WTC11 (cell line): ENCODE data around the gene ALCAM. TPM values are rescaled to one million over a fixed set of nuclear protein-coding genes. Genes with fewer than 3 reads are reported as not detected.

Source experiments
- ATAC-seq: fragments of 200-7000 bp; cut with Tn5 transposase; 2 replicates; pipeline ENCODE4 v1.10.0; 2021; ENCODE audit warnings: mild to moderate bottlenecking, moderate library complexity
- CTCF ChIA-PET: fragments of 300-600 bp; sonication (Branson Sonifier 250); formaldehyde crosslinking; loops from one replicate; lab custom pipeline; 2021; ENCODE audit warnings: antibody characterized with exemption; lab: Charles Lee
- POLR2A ChIA-PET: fragments of 350-600 bp; sonication (Branson Sonifier 250); formaldehyde crosslinking; loops from one replicate; lab custom pipeline; 2021; ENCODE audit warnings: antibody characterized with exemption; lab: Charles Lee
- DNase-seq: peaks from one replicate; pipeline ENCODE4 v3.0.0; 2021; ENCODE audit warnings: low spot score
- H3K27ac Mint-ChIP-seq: 2 replicates; pipeline ENCODE4 v1.8.0; 2021; ENCODE audit warnings: mixed read lengths
- H3K27me3 Mint-ChIP-seq: 2 replicates; pipeline ENCODE4 v1.8.0; 2021; ENCODE audit warnings: low read depth, mild to moderate bottlenecking, moderate library complexity, mixed read lengths
- H3K36me3 Mint-ChIP-seq: 2 replicates; pipeline ENCODE4 v1.8.0; 2021; ENCODE audit warnings: mixed read lengths
- H3K4me1 Mint-ChIP-seq: 2 replicates; pipeline ENCODE4 v1.8.0; 2022; ENCODE audit warnings: mixed read lengths
- H3K4me3 Mint-ChIP-seq: 2 replicates; pipeline ENCODE4 v1.8.0; 2021; ENCODE audit warnings: mild to moderate bottlenecking, moderate library complexity, mixed read lengths
- H3K9me3 Mint-ChIP-seq: 2 replicates; pipeline ENCODE4 v1.8.0; 2021; ENCODE audit warnings: mixed read lengths
- ATF2 ChIP-seq: sonication (generic); formaldehyde crosslinking; IDR thresholded peaks from 2 replicates; pipeline ENCODE4 v1.8.1; 2022; ENCODE audit warnings: low read depth, missing genetic modification reagents, borderline replicate concordance
- ATF3 ChIP-seq: sonication (generic); formaldehyde crosslinking; conservative IDR thresholded peaks from 2 replicates; pipeline ENCODE4 v1.8.1; 2022; ENCODE audit warnings: mild to moderate bottlenecking, missing genetic modification reagents
- GRHL2 ChIP-seq: fragments of 250-450 bp; sonication (Bioruptor Pico); IDR thresholded peaks from 2 replicates; pipeline ENCODE4 v1.8.0; 2022; ENCODE audit warnings: mild to moderate bottlenecking, moderate library complexity; ENCODE audit not compliant: insufficient replicate concordance, severe bottlenecking
- MXD4 ChIP-seq: fragments of 250-450 bp; sonication (Bioruptor Pico); IDR thresholded peaks from 2 replicates; pipeline ENCODE4 v1.8.0; 2021; ENCODE audit warnings: mild to moderate bottlenecking, moderate library complexity, borderline replicate concordance
- NFYB ChIP-seq: sonication (generic); formaldehyde crosslinking; conservative IDR thresholded peaks from 2 replicates; pipeline ENCODE4 v1.8.0; 2022; ENCODE audit warnings: low read depth, missing genetic modification reagents
- NR2C2 ChIP-seq: sonication (generic); formaldehyde crosslinking; IDR thresholded peaks from 2 replicates; pipeline ENCODE4 v1.8.0; 2022; ENCODE audit warnings: mild to moderate bottlenecking, missing genetic modification reagents
- NR3C1 ChIP-seq: sonication (generic); formaldehyde crosslinking; conservative IDR thresholded peaks from 2 replicates; pipeline ENCODE4 v1.8.1; 2023; ENCODE audit warnings: low read depth, mild to moderate bottlenecking, missing genetic modification reagents
- OVOL2 ChIP-seq: fragments of 250-450 bp; sonication (Bioruptor Pico); IDR thresholded peaks from 2 replicates; pipeline ENCODE4 v1.9.0; 2021; ENCODE audit warnings: mild to moderate bottlenecking, borderline replicate concordance
- SMAD3 ChIP-seq: sonication (generic); formaldehyde crosslinking; IDR thresholded peaks from 2 replicates; pipeline ENCODE4 v1.8.0; 2022; ENCODE audit warnings: missing genetic modification reagents, mild to moderate bottlenecking, borderline replicate concordance
- SMAD4 ChIP-seq: sonication (generic); formaldehyde crosslinking; IDR thresholded peaks from 2 replicates; pipeline ENCODE4 v1.8.0; 2022; ENCODE audit warnings: mild to moderate bottlenecking, missing genetic modification reagents
- SOX15 ChIP-seq: fragments of 250-450 bp; sonication (Bioruptor Pico); IDR thresholded peaks from 2 replicates; pipeline ENCODE4 v1.9.0; 2021; ENCODE audit warnings: mild to moderate bottlenecking
- SP1 ChIP-seq: sonication (generic); formaldehyde crosslinking; conservative IDR thresholded peaks from 2 replicates; pipeline ENCODE4 v1.8.1; 2022; ENCODE audit warnings: missing genetic modification reagents
- TCF7 ChIP-seq: sonication (generic); formaldehyde crosslinking; IDR thresholded peaks from 2 replicates; pipeline ENCODE4 v1.8.0; 2022; ENCODE audit warnings: mild to moderate bottlenecking, low read depth, missing genetic modification reagents, moderate library complexity
- ZBTB21 ChIP-seq: sonication (generic); formaldehyde crosslinking; IDR thresholded peaks from 2 replicates; pipeline ENCODE4 v1.8.1; 2023; ENCODE audit warnings: mild to moderate bottlenecking, missing genetic modification reagents, borderline replicate concordance
- ZNF396 ChIP-seq: fragments of 250-450 bp; sonication (Bioruptor Pico); IDR thresholded peaks from 2 replicates; pipeline ENCODE4 v1.8.0; 2021; ENCODE audit warnings: mild to moderate bottlenecking, moderate library complexity, borderline replicate concordance
- ZNF423 ChIP-seq: fragments of 250-450 bp; sonication (Bioruptor Pico); IDR thresholded peaks from 2 replicates; pipeline ENCODE4 v2.1.2; 2022; ENCODE audit warnings: mild to moderate bottlenecking, moderate library complexity
- ZSCAN18 ChIP-seq: fragments of 250-450 bp; sonication (Bioruptor Pico); IDR thresholded peaks from 2 replicates; pipeline ENCODE4 v2.1.2; 2022; ENCODE audit warnings: mild to moderate bottlenecking, moderate library complexity
- total RNA-seq: library from RNA; stranded (reverse); gene quantifications from 3 replicates; pipeline ENCODE4 v1.2.3, GENCODE V29; 2021
- TF ChIP-seq, protein P1 (sequence below): sonication (generic); formaldehyde crosslinking; IDR thresholded peaks from 2 replicates; pipeline ENCODE4 v1.8.0; 2023; ENCODE audit warnings: mild to moderate bottlenecking, missing genetic modification reagents
- TF ChIP-seq, protein P2 (sequence below): fragments of 250-450 bp; sonication (Bioruptor Pico); IDR thresholded peaks from 2 replicates; pipeline ENCODE4 v1.9.0; 2021; ENCODE audit warnings: mild to moderate bottlenecking, borderline replicate concordance

The ALCAM gene
- total RNA-seq, 1 experiment from 2014 or later = 30.7 TPM

GRCh38 chr3:105458518-105459215 is 92.0 kb downstream of the ALCAM start:
- ChIA-PET POLR2A (no interaction called here), CTCF (interaction anchor here (0.7 kb wide), 1 partner anchor 1467 kb away, joined by 3 read pairs; no protein-coding TSS in a partner anchor)
- no peak for DNase-seq
- Mint-ChIP-seq H3K36me3 (no peaks in the 10 kb centered on the region), H3K4me3 (no peak overlapping the region), H3K27ac (no peak overlapping the region), H3K9me3 (no peaks in the 10 kb centered on the region; the same call in 1 of the 2 replicates), H3K4me1 (peaks cover 16% of the 10 kb centered on the region), H3K27me3 (no peaks in the 10 kb centered on the region)
- TF ChIP-seq SP1 (CRISPR knock-in tag) = no peak
- TF ChIP-seq NR3C1 (CRISPR knock-in tag) = no peak
- TF ChIP-seq, protein P1, sequence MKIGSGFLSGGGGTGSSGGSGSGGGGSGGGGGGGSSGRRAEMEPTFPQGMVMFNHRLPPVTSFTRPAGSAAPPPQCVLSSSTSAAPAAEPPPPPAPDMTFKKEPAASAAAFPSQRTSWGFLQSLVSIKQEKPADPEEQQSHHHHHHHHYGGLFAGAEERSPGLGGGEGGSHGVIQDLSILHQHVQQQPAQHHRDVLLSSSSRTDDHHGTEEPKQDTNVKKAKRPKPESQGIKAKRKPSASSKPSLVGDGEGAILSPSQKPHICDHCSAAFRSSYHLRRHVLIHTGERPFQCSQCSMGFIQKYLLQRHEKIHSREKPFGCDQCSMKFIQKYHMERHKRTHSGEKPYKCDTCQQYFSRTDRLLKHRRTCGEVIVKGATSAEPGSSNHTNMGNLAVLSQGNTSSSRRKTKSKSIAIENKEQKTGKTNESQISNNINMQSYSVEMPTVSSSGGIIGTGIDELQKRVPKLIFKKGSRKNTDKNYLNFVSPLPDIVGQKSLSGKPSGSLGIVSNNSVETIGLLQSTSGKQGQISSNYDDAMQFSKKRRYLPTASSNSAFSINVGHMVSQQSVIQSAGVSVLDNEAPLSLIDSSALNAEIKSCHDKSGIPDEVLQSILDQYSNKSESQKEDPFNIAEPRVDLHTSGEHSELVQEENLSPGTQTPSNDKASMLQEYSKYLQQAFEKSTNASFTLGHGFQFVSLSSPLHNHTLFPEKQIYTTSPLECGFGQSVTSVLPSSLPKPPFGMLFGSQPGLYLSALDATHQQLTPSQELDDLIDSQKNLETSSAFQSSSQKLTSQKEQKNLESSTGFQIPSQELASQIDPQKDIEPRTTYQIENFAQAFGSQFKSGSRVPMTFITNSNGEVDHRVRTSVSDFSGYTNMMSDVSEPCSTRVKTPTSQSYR (CRISPR knock-in tag) = no peak
- TF ChIP-seq ZSCAN18 (CRISPR knock-in tag) = no peak
- no peak for TF ChIP-seq MXD4 (CRISPR knock-in tag)
- no peak for TF ChIP-seq ZNF396 (CRISPR knock-in tag)
- no peak for TF ChIP-seq GRHL2 (CRISPR knock-in tag)
- ATAC-seq = no peak

GRCh38 chr3:105459566-105460290 is 93.0 kb downstream of the ALCAM start:
- ChIA-PET CTCF (no interaction called here), POLR2A (no interaction called here)
- Mint-ChIP-seq H3K27me3 (no peaks in the 10 kb centered on the region), H3K4me3 (no peak overlapping the region), H3K36me3 (no peaks in the 10 kb centered on the region), H3K9me3 (no peaks in the 10 kb centered on the region), H3K27ac (no peak overlapping the region), H3K4me1 (peaks cover 16% of the 10 kb centered on the region)
- no peak for ATAC-seq
- no peak for DNase-seq
- TF ChIP-seq SMAD4 (CRISPR knock-in tag) = no peak
- no peak for TF ChIP-seq ZBTB21
- no peak for TF ChIP-seq ATF2 (CRISPR knock-in tag)
- no peak for TF ChIP-seq OVOL2
- no peak for TF ChIP-seq SMAD3 (CRISPR knock-in tag)
- no peak for TF ChIP-seq ZNF396 (CRISPR knock-in tag)
- TF ChIP-seq NR2C2 = no peak
- no peak for TF ChIP-seq TCF7
- no peak for TF ChIP-seq NFYB (CRISPR knock-in tag)
- no peak for TF ChIP-seq ATF3 (CRISPR knock-in tag)
- no peak for TF ChIP-seq SOX15 (CRISPR knock-in tag)
- TF ChIP-seq, protein P2, sequence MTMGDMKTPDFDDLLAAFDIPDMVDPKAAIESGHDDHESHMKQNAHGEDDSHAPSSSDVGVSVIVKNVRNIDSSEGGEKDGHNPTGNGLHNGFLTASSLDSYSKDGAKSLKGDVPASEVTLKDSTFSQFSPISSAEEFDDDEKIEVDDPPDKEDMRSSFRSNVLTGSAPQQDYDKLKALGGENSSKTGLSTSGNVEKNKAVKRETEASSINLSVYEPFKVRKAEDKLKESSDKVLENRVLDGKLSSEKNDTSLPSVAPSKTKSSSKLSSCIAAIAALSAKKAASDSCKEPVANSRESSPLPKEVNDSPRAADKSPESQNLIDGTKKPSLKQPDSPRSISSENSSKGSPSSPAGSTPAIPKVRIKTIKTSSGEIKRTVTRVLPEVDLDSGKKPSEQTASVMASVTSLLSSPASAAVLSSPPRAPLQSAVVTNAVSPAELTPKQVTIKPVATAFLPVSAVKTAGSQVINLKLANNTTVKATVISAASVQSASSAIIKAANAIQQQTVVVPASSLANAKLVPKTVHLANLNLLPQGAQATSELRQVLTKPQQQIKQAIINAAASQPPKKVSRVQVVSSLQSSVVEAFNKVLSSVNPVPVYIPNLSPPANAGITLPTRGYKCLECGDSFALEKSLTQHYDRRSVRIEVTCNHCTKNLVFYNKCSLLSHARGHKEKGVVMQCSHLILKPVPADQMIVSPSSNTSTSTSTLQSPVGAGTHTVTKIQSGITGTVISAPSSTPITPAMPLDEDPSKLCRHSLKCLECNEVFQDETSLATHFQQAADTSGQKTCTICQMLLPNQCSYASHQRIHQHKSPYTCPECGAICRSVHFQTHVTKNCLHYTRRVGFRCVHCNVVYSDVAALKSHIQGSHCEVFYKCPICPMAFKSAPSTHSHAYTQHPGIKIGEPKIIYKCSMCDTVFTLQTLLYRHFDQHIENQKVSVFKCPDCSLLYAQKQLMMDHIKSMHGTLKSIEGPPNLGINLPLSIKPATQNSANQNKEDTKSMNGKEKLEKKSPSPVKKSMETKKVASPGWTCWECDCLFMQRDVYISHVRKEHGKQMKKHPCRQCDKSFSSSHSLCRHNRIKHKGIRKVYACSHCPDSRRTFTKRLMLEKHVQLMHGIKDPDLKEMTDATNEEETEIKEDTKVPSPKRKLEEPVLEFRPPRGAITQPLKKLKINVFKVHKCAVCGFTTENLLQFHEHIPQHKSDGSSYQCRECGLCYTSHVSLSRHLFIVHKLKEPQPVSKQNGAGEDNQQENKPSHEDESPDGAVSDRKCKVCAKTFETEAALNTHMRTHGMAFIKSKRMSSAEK (CRISPR knock-in tag) = no peak
- TF ChIP-seq ZNF423 (CRISPR knock-in tag) = no peak
- TF ChIP-seq, protein P1 (CRISPR knock-in tag) = no peak
- TF ChIP-seq NR3C1 (CRISPR knock-in tag) = no peak
